Measurements from ENCODE around the gene ADAM19.

DNA sequence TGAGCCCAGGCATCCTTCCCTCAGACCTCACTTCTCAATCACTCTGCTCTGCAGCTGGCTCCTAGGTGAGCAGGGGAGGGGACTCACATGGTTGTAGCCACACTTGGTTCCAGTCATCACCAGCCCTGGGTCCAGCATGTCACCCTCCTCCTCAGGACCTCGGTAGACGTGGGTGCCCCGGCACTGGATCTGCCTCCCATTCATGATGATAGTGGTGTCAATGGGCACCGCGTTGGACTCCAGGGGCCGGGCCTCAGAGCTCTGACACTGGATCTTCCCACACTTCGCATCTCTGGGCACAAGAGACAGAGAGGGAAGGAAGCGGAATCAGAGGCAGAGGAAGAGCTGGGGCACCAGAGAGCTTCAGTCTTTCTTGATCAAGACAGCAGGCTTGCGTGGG lies 82.7 kb downstream of the ADAM19 start:
- TF ChIP-seq, protein P1, sequence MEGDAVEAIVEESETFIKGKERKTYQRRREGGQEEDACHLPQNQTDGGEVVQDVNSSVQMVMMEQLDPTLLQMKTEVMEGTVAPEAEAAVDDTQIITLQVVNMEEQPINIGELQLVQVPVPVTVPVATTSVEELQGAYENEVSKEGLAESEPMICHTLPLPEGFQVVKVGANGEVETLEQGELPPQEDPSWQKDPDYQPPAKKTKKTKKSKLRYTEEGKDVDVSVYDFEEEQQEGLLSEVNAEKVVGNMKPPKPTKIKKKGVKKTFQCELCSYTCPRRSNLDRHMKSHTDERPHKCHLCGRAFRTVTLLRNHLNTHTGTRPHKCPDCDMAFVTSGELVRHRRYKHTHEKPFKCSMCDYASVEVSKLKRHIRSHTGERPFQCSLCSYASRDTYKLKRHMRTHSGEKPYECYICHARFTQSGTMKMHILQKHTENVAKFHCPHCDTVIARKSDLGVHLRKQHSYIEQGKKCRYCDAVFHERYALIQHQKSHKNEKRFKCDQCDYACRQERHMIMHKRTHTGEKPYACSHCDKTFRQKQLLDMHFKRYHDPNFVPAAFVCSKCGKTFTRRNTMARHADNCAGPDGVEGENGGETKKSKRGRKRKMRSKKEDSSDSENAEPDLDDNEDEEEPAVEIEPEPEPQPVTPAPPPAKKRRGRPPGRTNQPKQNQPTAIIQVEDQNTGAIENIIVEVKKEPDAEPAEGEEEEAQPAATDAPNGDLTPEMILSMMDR (IDR thresholded peaks at IDR 0.05; ENCODE audit: low read depth, low read length): no peak
- no peak for TF ChIP-seq EZH2phosphoT487 (IDR thresholded peaks at IDR 0.05; ENCODE audit: low read depth)

Measured in OCI-LY3 (cell line).